GM12872 (cell line): ENCODE data around the gene HOXC6.

Experiments
- CTCF ChIP-seq: IDR thresholded peaks from 3 replicates; pipeline ENCODE4 v1.5.1; 2011; ENCODE audit warnings: low read depth, mild to moderate bottlenecking, low read length, moderate library complexity; ENCODE audit not compliant: insufficient read depth

HOXC6 gene

GRCh38 chr12:54053003-54053750 is 24.9 kb downstream of the HOXC6 start:
- TF ChIP-seq CTCF: no peak

GRCh38 chr12:54053751-54054741 is 25.8 kb downstream of the HOXC6 start, which contains the start of gene HOXC4:
Gene HOXC4 (plus strand): TSS chr12:54053835. CDS start chr12:54053923, 88 bp downstream.
- no peak for TF ChIP-seq CTCF

GRCh38 chr12:54054742-54055194 is 26.5 kb downstream of the HOXC6 start:
- no peak for TF ChIP-seq CTCF

- no peak for TF ChIP-seq CTCF
Measured at GRCh38 chr12:54055552-54055951, 27.3 kb downstream of the HOXC6 start.

GRCh38 chr12:54056110-54056509 is 27.9 kb downstream of the HOXC6 start:
- no peak for TF ChIP-seq CTCF

GRCh38 chr12:54058128-54058768 is 30.0 kb downstream of the HOXC6 start:
- no peak for TF ChIP-seq CTCF

- TF ChIP-seq CTCF: no peak
Measured at GRCh38 chr12:54059668-54060067, 31.4 kb downstream of the HOXC6 start.
